H1 (cell line): ENCODE measurements around the gene POGZ. TPM values are rescaled to one million over a fixed set of nuclear protein-coding genes. Genes with fewer than 3 reads are reported as not detected.
A peak's percentile ranks its signal among the peaks of the same experiment; 100 is the strongest.
"Not testable (repeated sequence)": the region's sequence is repeated elsewhere in the genome, so short reads cannot be mapped to it uniquely, and the experiment has no call there.

Experiments
- CTCF ChIA-PET: fragments of 300-600 bp; sonication (Branson Sonifier 250); formaldehyde crosslinking; loops from one replicate; lab custom pipeline; 2021; ENCODE audit not compliant: partially characterized antibody; lab: Charles Lee
- POLR2A ChIA-PET: fragments of 300-600 bp; sonication (Branson Sonifier 250); formaldehyde crosslinking; loops from one replicate; lab custom pipeline; 2021; ENCODE audit warnings: inconsistent platforms; ENCODE audit not compliant: partially characterized antibody; lab: Charles Lee
- DNase-seq, 2 experiments: peaks; one replicate each; pipeline versions ENCODE4 v3.0.0 to v3.0.0-alpha.2; 2010 to 2022; ENCODE audit warnings: low spot score in 2 of 2, low read depth in 1 of 2, mixed read lengths in 1 of 2
- FAIRE-seq: peaks from 2 replicates; lab custom pipeline; 2011; peaks lifted over from hg19 to GRCh38; lab: Jason Lieb, UNC
- H2AFZ ChIP-seq: 2 replicates; pipeline ENCODE4 v1.8.1; 2012; ENCODE audit warnings: low read length, inconsistent platforms
- H2AK5ac ChIP-seq: 2 replicates; pipeline ENCODE4 v1.6.1; 2013; ENCODE audit warnings: low read depth, low read length
- H2BK120ac ChIP-seq: replicated peaks from 2 replicates; pipeline ENCODE3; 2013; ENCODE audit warnings: low read depth, low read length, inconsistent platforms
- H2BK12ac ChIP-seq: 2 replicates; pipeline ENCODE4 v1.6.1; 2013; ENCODE audit warnings: low read depth, low read length
- H2BK15ac ChIP-seq: 2 replicates; pipeline ENCODE4 v1.6.1; 2013; ENCODE audit warnings: low read length
- H2BK20ac ChIP-seq: 2 replicates; pipeline ENCODE4 v1.6.1; 2013; ENCODE audit warnings: low read length
- H2BK5ac ChIP-seq: 2 replicates; pipeline ENCODE4 v1.6.1; 2013; ENCODE audit warnings: low read depth, low read length
- H3K14ac ChIP-seq: 2 replicates; pipeline ENCODE4 v1.6.1; 2013; ENCODE audit warnings: inconsistent platforms; ENCODE audit not compliant: insufficient read length
- H3K18ac ChIP-seq: 2 replicates; pipeline ENCODE4 v1.6.1; 2013; ENCODE audit warnings: low read length; ENCODE audit errors: extremely low read depth
- H3K23ac ChIP-seq: 2 replicates; pipeline ENCODE4 v1.6.1; 2013; ENCODE audit warnings: inconsistent platforms; ENCODE audit not compliant: insufficient read length
- H3K23me2 ChIP-seq: 2 replicates; pipeline ENCODE4 v1.6.1; 2013; ENCODE audit warnings: low read depth, low read length
- H3K27ac ChIP-seq: 2 replicates; pipeline ENCODE4 v1.6.1; 2011; ENCODE audit warnings: low read depth, low read length, inconsistent platforms
- H3K27me3 ChIP-seq, 4 experiments: replicated peaks in 1 of 4; 1 replicate in 1 of 4; 2 replicates in 3 of 4; pipeline versions ENCODE4 v1.6.1 to v1.8.1; 2011 to 2013; ENCODE audit warnings: low read length in 3 of 4, mild to moderate bottlenecking in 3 of 4, inconsistent platforms in 2 of 4, mixed read lengths in 2 of 4, moderate library complexity in 1 of 4; ENCODE audit not compliant: control insufficient read depth in 3 of 4, insufficient read depth in 3 of 4; ENCODE audit errors: extremely low read depth in 1 of 4
- H3K36me3 ChIP-seq, 4 experiments: 2 replicates each; pipeline versions ENCODE4 v1.6.1 to v1.8.1; 2011 to 2013; ENCODE audit warnings: mild to moderate bottlenecking in 4 of 4, low read length in 3 of 4, moderate library complexity in 2 of 4, control low read depth in 1 of 4, inconsistent platforms in 1 of 4; ENCODE audit not compliant: insufficient read depth in 4 of 4, control insufficient read depth in 2 of 4
- H3K4ac ChIP-seq: replicated peaks from 2 replicates; pipeline ENCODE3; 2013; ENCODE audit warnings: low read length, low read depth, mixed read lengths, inconsistent platforms; ENCODE audit not compliant: insufficient read length
- H3K4me1 ChIP-seq, 4 experiments: replicated peaks in 1 of 4; 1 replicate in 1 of 4; 2 replicates in 3 of 4; pipeline versions ENCODE4 v1.6.1 to v1.8.1; 2011 to 2013; ENCODE audit warnings: low read length in 3 of 4, inconsistent platforms in 2 of 4, mixed read lengths in 1 of 4; ENCODE audit not compliant: insufficient read depth in 4 of 4, control insufficient read depth in 3 of 4
- H3K4me2 ChIP-seq, 2 experiments: 2 replicates each; pipeline versions ENCODE4 v1.6.1 to v1.8.1; 2011 to 2013; ENCODE audit warnings: low read depth in 2 of 2, low read length in 2 of 2, control low read depth in 1 of 2, inconsistent platforms in 1 of 2, mild to moderate bottlenecking in 1 of 2; ENCODE audit not compliant: insufficient read depth in 1 of 2
- H3K4me3 ChIP-seq, 4 experiments: fragments of 200-600, 300-600 bp in 1 of 4; sonication (generic), shearing (Covaris generic), sonication (Bioruptor Twin) in 1 of 4; 2 replicates each; pipeline versions ENCODE4 v1.5.1 to v1.8.1; 2011 to 2016; ENCODE audit warnings: low read length in 4 of 4, low read depth in 3 of 4, control low read depth in 2 of 4, inconsistent platforms in 2 of 4, mild to moderate bottlenecking in 2 of 4, mixed read lengths in 1 of 4, moderate library complexity in 1 of 4; ENCODE audit not compliant: insufficient read depth in 2 of 4; ENCODE audit errors: extremely low read depth in 1 of 4
- H3K56ac ChIP-seq: replicated peaks from 2 replicates; pipeline ENCODE3; 2013; ENCODE audit warnings: low read depth, mild to moderate bottlenecking, mixed read lengths, low read length, inconsistent platforms; ENCODE audit not compliant: insufficient read length
- H3K79me1 ChIP-seq: 2 replicates; pipeline ENCODE4 v1.6.1; 2013; ENCODE audit warnings: low read depth, low read length, control low read depth
- H3K79me2 ChIP-seq, 2 experiments: 2 replicates each; pipeline versions ENCODE4 v1.6.1 to v1.8.1; 2012 to 2013; ENCODE audit warnings: low read length in 2 of 2, mild to moderate bottlenecking in 2 of 2, inconsistent platforms in 1 of 2; ENCODE audit not compliant: insufficient read depth in 2 of 2, control insufficient read depth in 1 of 2
- H3K9ac ChIP-seq, 4 experiments: replicated peaks in 1 of 4; 1 replicate in 1 of 4; 2 replicates in 3 of 4; pipeline versions ENCODE4 v1.6.1 to v1.8.1; 2011 to 2013; ENCODE audit warnings: low read depth in 3 of 4, low read length in 3 of 4, control low read depth in 2 of 4, mild to moderate bottlenecking in 2 of 4, moderate library complexity in 2 of 4, inconsistent platforms in 1 of 4; ENCODE audit errors: extremely low read depth in 1 of 4
- H3K9me3 ChIP-seq, 2 experiments: 2 replicates each; pipeline versions ENCODE4 v1.6.1 to v1.8.1; 2012 to 2013; ENCODE audit warnings: mild to moderate bottlenecking in 2 of 2, moderate library complexity in 2 of 2, control low read depth in 1 of 2, inconsistent platforms in 1 of 2, low read depth in 1 of 2, low read length in 1 of 2, mixed read lengths in 1 of 2; ENCODE audit not compliant: insufficient read depth in 2 of 2
- H4K20me1 ChIP-seq, 2 experiments: replicated peaks in 1 of 2; 2 replicates each; pipeline versions ENCODE3 to v1.8.1; 2011 to 2013; ENCODE audit warnings: inconsistent platforms in 2 of 2, low read length in 2 of 2, mild to moderate bottlenecking in 1 of 2; ENCODE audit not compliant: insufficient read depth in 2 of 2, control insufficient read depth in 1 of 2
- H4K5ac ChIP-seq: 2 replicates; pipeline ENCODE4 v1.6.1; 2013; ENCODE audit warnings: low read length, low read depth, mixed read lengths, inconsistent platforms; ENCODE audit not compliant: insufficient read length
- H4K8ac ChIP-seq: 2 replicates; pipeline ENCODE4 v1.8.0; 2013; ENCODE audit warnings: mild to moderate bottlenecking, moderate library complexity, low read length, inconsistent platforms; ENCODE audit not compliant: insufficient read depth; ENCODE audit errors: extremely low read depth
- H4K91ac ChIP-seq: replicated peaks from 2 replicates; pipeline ENCODE3; 2013; ENCODE audit warnings: low read length, mixed read lengths, inconsistent platforms; ENCODE audit not compliant: insufficient read length
- CEBPB ChIP-seq: IDR thresholded peaks from 2 replicates; pipeline ENCODE4 v1.6.1; 2012; ENCODE audit warnings: low read depth, low read length
- WGBS, 2 experiments: shearing (Covaris generic) in 1 of 2; methylation state at CpG; one replicate each; pipeline versions ENCODE4 v1.1.6 to v1.1.7; 2013 to 2015; ENCODE audit warnings: low lambda C conversion rate in 2 of 2, mixed read lengths in 2 of 2, inconsistent platforms in 1 of 2, low coverage in 1 of 2, missing lambda C conversion rate in 1 of 2; ENCODE audit not compliant: insufficient replicate concordance in 2 of 2, insufficient coverage in 1 of 2, insufficient read length in 1 of 2; ENCODE audit errors: extremely low coverage in 1 of 2, missing lambda C conversion rate in 1 of 2; 5-methylcytosine and 5-hydroxymethylcytosine counted together
- polyA plus RNA-seq, 7 experiments: library from polyadenylated mRNA; depleted of rRNA in 3 of 7; stranded (reverse) in 5 of 7; unstranded in 2 of 7; fragments of >200 nt in 5 of 7; fragments of 200-250 nt in 2 of 7; gene quantifications; 1 replicate in 5 of 7; 2 replicates in 1 of 7; 4 replicates in 1 of 7; pipeline versions ENCODE4 v1.2.1 to v1.2.3, GENCODE V29; 2011 to 2013; ENCODE audit warnings: missing spikeins in 2 of 7, mixed read lengths in 2 of 7
- total RNA-seq: library from RNA; stranded (reverse); fragmentation: NEBNext Ultra II Directional; extraction: Animal tissue kit (Norgen Biotek cat#: 25700); gene quantifications from 2 replicates; pipeline ENCODE4 v1.2.1, GENCODE V29; 2021

POGZ gene
- total and polyA plus RNA-seq, 2 of the 8 experiments (the other 6 are each of a cell fraction or from before 2014, with no cell fraction given) = 66.4 to 105 TPM

DNA sequence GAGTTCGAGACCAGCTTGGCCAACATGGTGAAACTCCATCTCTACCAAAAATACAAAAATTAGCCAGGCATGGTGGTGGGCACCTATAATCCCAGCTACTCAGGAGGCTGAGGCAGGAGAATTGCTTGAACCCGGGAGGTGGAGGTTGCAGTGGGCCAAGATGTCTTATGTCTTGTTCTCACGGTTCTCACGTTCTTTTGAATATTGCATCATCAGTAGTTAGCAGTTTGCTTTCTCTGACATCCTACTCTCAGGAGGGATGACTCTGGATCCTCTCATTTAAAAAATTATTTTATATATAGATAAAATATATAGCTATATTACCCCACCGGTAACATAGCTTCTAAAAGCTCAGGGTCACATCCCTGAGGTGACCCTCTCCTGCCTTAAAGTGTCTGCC is 63.0 kb downstream of the POGZ start:
- not testable (repeated sequence) for H2AK5ac ChIP-seq, H3K4me2 ChIP-seq, H2BK5ac ChIP-seq, H3K9me3 ChIP-seq, H3K4me1 ChIP-seq, FAIRE-seq, H2BK120ac ChIP-seq, H4K5ac ChIP-seq, H3K14ac ChIP-seq, H3K23ac ChIP-seq, H3K9ac ChIP-seq, H3K4ac ChIP-seq, H2BK15ac ChIP-seq, H2AFZ ChIP-seq, H3K27me3 ChIP-seq, H2BK20ac ChIP-seq, H4K8ac ChIP-seq, H3K23me2 ChIP-seq, H3K4me3 ChIP-seq, H4K91ac ChIP-seq, H3K18ac ChIP-seq, H2BK12ac ChIP-seq, H3K36me3 ChIP-seq, H3K56ac ChIP-seq, DNase-seq, H3K27ac ChIP-seq
- Histone ChIP-seq H3K79me1 (peaks cover 11% of the 10 kb centered on the region), H3K79me2 (peaks cover 9 to 15% of the 10 kb centered on the region in 2 experiments; a peak in 3 of 4 replicates), H4K20me1 (peaks cover 3 to 11% of the 10 kb centered on the region in 2 experiments)
- POLR2A ChIA-PET = interaction anchor here (1.8 to 3.2 kb wide), 2 partner anchors 32 to 49 kb away, joined by 4 to 8 read pairs; partner anchors contain the start of gene RFX5
- CTCF ChIA-PET = interaction anchor here (1.2 to 3.2 kb wide), 5 partner anchors 11 to 96 kb away, joined by 3 to 14 read pairs (median 4); no protein-coding TSS in a partner anchor
- WGBS, 2 experiments = 93% methylated on average over 5 of the region's 5 CpGs; no CpG with 5 or more reads in 1 of the 2 experiments
- peak; percentile 19; the same call in 1 of the 2 replicates for TF ChIP-seq CEBPB
